Stimulated activated CD4-positive, alpha-beta T cell treated with anti-CD3 and anti-CD28 coated beads, Interleukin-1b, Interleukin-23, amount 100 ng/mL, for 48 hours (primary cell): ENCODE results near the gene WDR35.
A peak's percentile ranks its signal among the peaks of the same experiment; 100 is the strongest.
"Not testable (repeated sequence)": the region's sequence is repeated elsewhere in the genome, so short reads cannot be mapped to it uniquely, and the experiment has no call there.

Experiments
- DNase-seq: peaks from one replicate; pipeline ENCODE4 v3.0.0-alpha.2; 2020

WDR35 gene

DNA sequence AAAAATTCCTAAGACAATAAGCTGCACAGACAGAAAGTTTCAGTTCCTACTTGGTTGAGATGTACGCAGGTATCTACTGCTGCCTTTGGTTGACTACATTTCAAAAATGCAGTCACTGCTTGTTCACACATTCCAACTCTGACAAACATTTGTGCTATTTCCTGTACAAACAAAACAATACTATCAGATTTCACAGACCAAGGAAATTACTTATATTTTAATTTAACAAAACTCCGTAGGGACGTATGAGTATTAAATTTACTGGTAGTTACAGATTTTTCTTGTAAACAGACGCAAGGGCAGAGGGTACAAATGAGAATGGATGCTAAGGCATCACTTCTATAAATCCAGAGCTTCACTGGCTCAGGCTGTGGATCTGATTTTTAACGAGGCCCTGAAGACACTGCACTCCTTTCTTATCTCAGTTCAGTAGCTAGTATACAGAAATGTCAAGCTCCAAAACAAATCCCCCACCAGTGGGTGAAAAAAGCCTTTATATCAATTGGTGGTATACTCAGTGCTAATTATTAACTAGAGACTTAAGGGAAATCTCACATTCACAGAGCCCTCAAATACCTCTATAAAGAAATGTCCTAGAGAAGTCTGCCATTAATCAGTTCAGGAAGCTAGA, 56.4 kb downstream of the WDR35 start:
- no peak for DNase-seq

- DNase-seq, result no peak
Measured at GRCh38 chr2:19932928-19933327, 57.0 kb downstream of the WDR35 start.

GRCh38 chr2:19929226-19929625, 60.7 kb downstream of the WDR35 start:
- DNase-seq, result no peak

- not testable (repeated sequence) for DNase-seq
Measured at GRCh38 chr2:19927816-19928215, 62.1 kb downstream of the WDR35 start.

DNA sequence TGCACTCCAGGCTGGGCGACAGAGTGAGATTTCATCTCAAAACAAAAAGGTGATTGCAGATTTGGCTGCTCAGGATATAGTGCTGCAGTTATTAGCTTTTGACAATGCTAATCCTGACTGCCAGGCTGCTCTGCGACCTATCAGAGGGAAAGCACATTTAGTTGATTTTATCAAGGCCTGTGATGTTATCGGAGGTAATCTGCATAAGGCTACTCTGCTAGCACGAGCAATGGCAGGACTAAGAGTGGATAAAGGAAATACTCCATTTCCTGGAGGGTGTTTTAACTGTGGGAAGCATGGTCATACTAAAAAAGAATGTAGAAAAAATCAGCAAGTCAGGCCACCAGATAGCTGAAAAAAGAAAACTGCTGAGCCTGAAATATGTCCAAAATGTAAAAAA, 65.4 kb downstream of the WDR35 start:
- DNase-seq, result not testable (repeated sequence)

GRCh38 chr2:19922188-19922587, 67.7 kb downstream of the WDR35 start:
- not testable (repeated sequence) for DNase-seq

- DNase-seq, result no peak
Measured at GRCh38 chr2:19916385-19916950, 73.4 kb downstream of the WDR35 start.

- no peak for DNase-seq
Measured at GRCh38 chr2:19914266-19914975, 75.5 kb downstream of the WDR35 start.

- no peak for DNase-seq
Measured at GRCh38 chr2:19911808-19912509, 77.9 kb downstream of the WDR35 start.

- no peak for DNase-seq
Measured at GRCh38 chr2:19902216-19902740, 87.6 kb downstream of the WDR35 start.

- DNase-seq, result peak; percentile 92
Measured at GRCh38 chr2:19901442-19902215, 88.3 kb downstream of the WDR35 start, which contains the start of gene TTC32. Gene TTC32 (minus strand): TSS chr2:19901983. CDS start chr2:19901854, 129 bp downstream.

DNA sequence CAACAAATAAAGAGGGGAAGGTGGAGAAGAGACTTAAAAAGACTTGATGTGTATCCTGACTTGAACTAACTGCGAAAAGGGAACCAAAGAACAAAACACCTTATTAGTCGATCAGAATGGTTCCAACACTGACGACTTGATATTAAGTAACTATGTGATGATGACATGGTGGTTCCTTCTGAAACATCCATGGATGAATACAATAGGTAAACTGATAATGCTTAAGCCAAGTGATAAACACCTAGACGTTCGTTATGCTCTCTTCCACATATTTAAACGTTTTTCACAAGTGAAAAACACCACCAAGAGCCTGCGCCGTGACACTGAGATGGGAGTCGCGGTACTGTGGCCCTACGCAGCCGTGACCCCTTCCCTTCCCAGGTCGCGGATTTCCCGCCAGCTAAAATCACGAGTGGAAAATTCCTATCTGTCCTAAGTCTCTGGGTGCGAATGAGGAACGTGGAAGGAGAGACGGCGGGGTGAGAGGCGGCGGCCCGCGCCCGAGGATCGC, 88.9 kb downstream of the WDR35 start:
- DNase-seq, result no peak

DNA sequence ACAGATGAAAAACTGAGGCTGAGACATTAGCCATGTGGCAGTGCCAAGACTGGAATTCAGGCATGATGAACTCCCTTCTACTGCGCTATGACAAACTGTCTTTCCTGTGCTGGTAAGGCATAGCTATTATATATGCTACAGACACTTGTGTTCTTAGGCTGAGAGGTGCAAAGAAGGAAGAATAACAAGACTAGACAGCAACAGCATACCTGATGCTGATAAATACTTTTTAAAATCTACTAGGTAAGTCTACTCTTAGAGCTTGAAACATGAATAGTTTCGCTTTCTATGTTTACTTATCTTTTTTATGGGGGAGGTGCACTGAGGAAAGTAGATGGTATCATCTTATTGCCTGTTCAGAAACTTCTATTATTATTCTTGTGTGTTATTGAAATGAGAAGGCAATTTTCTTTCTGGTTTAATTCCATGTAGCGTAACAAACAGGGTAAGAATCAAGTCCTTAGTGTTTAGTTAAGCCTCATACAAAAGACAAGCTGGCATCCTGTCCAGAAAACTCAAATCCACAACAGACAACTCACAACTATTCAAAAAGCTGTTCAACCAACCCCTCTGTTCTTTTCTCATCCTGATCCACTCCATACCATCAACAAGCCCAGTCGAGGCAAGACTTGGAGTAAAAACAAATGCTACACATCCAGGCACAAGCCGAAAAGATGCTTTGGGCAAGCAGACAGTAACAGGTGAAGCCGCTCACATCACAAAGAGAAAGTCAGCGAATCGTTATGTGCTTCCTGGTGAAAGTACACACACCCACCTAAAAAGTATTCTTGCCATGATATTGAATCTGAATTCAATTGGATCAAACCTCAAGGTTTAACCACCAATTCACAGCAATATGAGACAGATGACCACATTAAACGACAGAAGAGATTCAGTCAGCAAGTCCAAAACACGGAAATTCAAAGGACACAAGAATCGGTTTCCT, 89.6 kb downstream of the WDR35 start:
- peak; percentile 10 for DNase-seq

GRCh38 chr2:19898592-19899329, 91.1 kb downstream of the WDR35 start:
- DNase-seq, result no peak

DNA sequence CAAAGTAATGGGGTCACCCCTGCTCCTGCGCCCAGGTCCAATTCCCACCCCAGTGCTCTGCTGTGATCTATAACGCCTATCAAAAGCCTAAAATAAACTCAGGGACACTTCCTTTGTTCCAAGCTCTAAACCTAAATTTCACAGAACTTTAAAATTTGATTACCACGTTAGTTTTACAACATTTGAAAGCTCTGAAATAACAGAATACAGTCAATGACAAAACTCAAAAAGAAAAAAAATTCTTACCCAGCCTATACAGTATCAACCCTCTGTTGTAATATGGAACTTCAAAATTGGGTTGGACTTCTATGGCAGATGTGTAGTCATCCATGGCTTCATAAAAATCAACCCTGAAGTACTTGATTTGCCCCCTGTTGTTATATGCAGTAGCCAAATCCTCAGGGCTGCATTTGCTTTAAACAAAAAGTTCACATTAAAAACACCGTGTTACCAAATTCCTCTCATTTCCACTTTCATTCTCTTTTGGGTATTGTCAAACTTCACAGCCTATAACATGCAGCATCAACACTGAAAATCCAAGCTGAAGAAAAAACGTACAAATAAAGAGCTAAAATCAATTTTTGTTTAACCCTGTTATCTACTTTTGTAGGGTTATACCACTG, 92.2 kb downstream of the WDR35 start:
- no peak for DNase-seq

GRCh38 chr2:19895535-19895934, 94.4 kb downstream of the WDR35 start:
- DNase-seq, result no peak

- no peak for DNase-seq
Measured at GRCh38 chr2:19894134-19894792, 95.6 kb downstream of the WDR35 start.

GRCh38 chr2:19893520-19894133, 96.3 kb downstream of the WDR35 start:
- no peak for DNase-seq

DNA sequence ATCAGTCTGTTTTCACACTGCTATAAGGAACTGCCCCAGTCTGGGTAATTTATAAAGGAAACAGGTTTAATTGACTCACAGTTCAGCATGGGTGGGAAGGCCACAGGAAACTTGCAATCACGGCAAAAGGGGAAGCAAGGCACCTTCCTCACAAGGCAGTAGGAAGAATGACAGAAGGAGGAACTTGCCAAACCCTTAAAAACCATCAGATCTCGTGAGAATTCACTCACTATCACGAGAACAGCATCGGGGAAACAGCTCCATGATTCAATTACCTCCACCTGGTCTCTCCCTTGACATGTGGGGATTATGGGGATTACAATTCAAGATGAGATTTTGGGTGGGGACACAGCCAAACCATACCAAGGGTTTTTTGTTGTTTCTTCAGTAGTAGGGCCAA, 97.9 kb downstream of the WDR35 start:
- DNase-seq, result not testable (repeated sequence)
